GM20431 (cell line): ENCODE results near the gene PRKAR2B.

Source experiments
- in situ Hi-C: fragments of 300-500 bp; cut with MseI, MboI; formaldehyde crosslinking; loops from one replicate; pipeline ENCODE4 v1.15.0; 2020; ENCODE audit warnings: low sequenced_read_pairs; ENCODE audit not compliant: unreplicated experiment

The PRKAR2B gene

DNA sequence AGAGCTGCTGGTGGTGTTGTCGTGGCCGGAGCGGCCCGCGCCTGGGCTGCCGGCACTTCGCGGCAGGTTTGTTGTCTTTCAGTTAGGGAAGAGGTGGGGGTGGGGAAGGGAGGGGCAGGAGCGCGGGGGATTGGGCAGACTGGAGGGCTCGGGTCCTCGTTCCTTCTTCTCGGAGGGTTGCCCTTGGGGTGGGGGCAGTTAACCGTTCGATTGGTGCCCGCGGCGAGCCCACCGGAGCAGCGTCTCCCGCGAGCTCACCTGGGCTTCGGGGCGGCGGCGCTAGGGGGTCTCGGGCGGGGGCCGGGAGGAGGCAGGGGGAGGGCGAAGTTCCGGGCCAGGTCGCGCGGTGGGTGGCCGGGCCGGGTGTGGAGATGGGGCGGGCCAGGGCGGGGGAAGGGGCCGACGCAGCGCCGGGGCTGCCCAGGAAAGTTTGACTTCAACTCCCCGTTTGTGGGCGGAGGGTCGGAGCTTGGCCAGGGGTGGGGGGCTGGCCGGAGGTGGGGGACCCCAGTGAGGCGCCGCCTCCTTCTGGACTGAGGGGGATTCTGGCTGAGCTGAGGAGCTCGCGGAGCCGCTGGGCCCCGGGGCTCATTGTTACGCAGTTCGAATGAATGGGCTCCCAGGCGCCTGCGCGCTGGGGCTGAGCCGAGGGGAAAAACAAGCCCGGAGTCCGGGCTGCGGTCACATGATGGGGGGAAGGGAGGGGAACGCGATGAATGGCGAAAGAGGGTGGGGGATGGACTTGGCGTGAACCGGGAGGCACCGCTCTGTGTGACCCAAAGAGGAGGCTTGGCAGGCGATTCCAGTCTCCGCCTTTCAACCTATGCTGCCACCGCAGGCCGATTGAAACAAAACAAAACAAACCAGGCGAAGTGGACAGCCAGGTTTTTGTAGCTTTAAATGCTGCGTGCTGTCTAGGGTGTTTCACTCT is 124.9 kb downstream of the PRKAR2B start:
- in situ Hi-C loops: no loop called here

DNA sequence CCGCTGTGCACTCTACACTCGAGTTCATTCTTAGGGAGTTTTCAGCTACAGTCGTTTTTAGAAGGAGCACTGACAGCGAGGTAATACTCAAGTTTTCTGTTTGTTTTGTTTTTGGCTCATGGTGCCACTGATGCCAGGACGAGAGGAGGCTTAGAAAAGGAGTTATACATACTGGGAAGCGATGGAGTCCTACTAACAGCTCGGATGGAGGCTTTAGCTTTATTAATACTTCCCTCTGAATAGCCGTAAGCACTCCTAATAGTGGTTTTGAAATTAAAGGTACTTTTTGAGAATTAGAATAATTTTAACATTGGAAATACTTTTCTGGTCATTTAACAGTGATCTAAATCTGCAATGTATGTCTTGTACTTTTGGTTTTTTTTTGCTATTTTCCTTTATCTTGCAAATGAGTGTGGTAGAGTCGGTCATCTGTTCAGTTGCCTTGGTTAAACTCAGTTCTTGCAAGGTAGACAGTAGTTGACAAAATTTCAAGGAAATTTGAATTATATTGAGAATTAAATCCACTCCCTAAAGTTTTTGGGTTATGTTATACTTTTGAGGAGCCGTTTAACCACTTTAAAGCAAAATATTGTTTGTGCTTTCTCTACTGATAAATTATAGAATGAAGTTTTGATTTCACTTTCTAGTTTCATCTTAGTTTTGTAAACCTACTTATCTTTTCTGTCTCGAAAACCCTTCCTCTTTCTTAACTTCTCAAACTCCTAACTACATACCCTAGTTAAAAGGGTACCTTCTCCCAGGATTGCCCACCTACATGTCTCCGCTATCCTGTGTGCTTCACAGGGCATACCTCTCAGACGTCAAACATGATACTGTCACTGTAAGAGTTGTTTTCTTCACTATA is 125.8 kb downstream of the PRKAR2B start:
- in situ Hi-C loops: no loop called here

DNA sequence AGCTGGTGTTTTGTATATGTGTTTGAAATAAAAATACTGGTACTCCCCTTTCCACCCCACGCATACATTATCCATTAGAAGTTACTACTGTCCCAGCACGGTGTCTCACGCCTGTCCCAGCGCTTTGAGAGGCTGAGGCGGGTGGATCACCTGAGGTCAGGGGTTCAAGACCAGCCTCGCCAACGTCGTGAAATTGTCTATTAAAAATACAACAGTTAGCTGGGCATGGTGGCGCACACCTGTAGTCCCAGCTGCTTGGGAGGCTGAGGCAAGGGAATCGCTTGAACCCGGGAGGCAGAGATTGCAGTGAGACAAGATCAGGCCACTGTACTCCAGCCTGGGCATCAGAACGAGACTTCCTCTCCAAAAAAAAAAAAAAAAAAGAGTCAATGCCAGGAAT is 127.0 kb downstream of the PRKAR2B start:
- in situ Hi-C loops: no loop called here

DNA sequence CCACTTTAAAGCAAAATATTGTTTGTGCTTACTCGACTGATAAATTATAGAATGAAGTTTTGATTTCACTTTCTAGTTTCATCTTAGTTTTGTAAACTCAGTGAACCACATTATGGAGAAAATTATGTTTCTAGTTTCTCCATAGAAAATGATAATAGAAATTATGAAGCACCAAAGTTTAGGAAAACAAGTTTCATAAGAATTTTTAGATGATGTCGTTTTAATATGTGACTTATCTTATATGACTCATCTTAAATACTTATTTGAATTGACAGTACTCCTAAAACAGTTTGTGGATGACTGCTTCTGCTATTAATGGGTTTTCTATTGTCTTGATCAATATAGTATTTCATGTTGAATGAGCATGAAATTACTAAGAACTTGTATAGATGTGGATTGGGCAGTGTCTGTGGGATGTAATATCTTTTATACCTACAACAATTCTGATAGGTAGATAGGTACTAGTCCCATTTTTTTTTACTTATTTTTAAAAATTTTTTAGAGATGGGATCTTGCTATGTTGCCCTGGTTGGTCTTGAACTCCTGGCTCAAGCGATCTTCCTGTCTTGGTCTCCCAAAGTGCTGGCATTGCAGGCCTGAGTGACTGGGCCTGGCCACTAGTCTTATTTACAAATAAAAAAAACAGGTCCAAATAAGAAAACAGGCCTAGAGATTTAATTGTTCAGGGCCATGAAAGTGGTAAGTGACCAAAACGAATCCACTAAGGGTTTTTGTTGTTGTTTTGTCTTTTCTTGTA is 127.9 kb downstream of the PRKAR2B start:
- in situ Hi-C loops: no loop called here

DNA sequence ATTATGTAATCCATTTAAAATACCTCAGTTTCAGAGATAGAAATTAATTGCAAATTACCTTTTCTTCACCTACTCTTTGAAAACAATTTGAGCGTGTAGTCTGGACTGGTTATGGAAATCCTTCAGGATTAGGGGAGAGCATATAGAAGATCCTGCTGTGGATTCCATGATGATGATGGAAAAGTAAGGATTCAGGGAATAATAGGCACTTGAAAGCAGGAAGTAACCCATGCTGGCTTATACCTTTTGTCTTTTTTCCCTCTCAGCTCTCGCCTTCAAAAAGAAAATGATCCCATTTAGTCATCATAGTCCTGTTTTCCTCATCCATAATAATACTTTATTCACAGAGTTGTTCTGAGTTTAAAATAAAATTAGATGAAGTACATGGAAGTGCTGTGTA is 128.7 kb downstream of the PRKAR2B start:
- in situ Hi-C loops: no loop called here

DNA sequence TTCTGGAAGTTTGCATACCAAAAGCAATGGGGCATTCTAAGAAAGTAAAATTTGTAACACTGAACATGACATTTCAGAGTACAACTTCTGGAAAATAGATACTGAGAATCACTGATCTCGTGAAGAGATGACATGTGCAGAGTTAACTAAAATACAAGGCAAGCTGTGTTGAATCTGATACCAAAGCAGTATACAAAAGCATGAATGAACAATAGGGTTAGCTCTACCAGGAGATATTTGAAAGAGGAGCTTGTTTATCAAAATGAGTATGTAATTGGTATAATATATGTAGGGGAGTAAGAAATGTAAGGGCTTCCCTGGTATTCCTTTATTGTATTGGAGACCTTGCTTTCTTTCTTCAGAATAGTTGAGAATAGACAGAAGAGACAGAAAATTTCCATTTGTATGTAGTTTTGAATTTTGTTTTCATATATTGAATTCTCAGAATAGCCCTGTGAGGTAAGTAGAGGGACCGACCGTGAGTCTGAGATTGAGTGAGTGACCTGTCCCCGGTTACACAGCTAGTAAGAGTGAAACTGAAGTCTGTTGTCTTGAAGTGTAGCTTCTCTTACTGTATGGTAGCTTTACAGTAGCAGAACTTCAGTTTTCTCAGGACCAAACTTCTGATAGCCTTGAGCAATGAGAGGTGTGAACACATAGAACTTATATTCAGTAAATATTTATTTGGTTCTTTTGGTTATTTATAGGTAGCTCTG is 129.3 kb downstream of the PRKAR2B start:
- in situ Hi-C loops: no loop called here

DNA sequence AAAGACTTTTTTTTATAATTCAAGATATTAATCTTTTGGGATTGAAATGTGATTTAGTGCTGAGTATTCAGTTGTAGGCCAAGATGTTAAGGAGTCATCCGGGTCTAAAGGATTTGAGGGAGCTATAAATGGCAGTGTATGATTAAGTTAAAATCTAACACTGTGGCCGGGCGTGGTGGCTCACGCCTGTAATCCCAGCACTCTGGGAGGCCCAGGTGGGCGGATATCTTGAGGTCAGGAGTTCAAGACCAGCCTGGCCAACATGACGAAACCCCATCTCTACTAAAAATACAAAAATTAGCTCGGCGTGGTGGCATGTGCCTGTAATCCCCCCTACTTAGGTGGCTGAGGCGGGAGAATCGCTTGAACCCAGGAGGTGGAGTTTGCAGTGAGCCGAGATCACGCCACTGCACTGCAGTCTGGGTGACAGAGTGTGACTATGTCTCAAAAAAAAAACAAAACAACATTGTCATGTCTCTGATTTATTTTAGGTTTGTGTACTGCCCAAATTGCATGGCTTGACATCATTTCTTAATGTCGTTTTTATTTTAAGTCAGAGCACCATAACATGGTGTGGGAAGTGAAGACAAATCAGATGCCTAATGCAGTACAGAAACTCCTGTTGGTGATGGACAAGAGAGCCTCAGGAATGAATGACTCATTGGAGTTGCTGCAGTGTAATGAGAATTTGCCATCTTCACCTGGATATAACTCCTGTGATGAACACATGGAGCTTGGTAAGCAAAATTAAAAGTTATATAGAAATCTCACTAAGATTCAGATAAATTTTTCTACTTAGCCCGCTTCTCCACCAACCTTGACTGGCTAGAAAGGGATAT is 135.0 kb downstream of the PRKAR2B start:
- in situ Hi-C loops: no loop called here

DNA sequence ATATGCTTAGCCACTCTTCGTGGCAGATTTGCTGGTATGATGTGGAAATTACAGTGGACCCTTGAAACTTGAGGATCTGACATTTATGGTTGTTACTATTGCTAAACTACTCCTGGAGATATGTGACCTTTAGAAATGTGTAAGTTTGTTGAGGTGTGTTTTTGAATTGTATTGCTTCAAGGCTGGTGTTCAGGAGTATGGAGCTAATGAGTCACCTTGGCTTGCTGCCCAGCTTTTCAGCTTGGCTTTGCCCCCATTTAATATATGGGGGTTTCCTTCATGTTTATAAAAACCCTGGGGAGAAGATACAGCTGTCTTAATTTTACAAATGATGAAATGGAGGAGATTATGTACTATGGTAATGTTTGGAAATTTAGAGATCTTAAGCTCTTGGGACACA is 135.9 kb downstream of the PRKAR2B start:
- in situ Hi-C loops: no loop called here

DNA sequence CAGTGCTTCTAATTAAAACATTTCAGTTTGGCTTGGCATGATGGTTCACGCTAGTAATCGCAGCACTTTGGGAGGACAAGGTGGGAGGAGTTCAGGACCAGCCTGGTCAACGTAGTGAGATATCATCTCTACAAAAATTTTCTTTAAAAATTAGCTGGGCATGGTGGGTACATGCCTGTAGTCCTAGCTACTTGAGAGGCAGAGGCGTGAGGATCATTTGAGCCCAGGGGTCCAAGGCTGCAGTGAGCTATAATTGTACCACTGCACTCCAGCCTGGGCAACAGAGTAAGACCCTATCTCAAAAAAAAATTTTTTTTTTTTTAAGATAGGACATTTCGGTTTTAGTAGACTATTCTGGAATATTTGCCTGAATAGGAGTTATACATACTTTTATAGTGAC is 136.7 kb downstream of the PRKAR2B start:
- in situ Hi-C loops: no loop called here

DNA sequence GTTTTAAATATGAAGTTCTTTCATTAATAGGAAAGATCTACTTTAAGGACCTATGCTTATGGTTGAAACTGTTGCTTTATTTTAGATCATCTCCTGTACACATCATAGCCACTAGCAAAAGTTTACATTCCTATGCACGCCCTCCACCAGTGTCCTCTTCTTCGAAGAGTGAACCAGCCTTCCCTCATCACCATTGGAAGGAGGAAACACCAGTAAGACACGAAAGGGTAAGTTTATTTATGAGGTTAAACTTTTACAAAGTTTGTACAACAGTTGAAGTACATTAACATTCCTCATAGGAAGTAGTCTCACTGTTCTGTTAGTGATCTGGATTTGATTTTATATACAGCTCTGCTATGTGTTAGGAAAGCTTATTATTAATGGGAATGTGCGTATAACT is 141.2 kb downstream of the PRKAR2B start:
- in situ Hi-C loops: no loop called here

DNA sequence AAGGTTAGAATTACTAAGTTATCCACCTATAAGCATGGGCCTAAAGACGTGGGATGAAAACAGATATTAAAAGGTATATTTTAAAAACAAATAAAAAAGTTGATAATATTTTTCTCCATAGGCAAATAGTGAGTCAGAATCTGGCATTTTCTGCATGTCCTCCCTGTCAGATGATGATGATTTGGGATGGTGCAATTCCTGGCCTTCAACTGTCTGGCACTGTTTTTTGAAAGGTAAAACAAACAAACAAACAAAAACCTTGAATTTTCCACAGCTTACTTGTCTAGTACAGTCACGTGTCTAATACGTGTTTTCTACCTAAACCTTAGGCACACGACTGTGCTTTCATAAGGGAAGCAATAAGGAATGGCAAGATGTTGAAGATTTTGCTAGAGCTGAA is 141.7 kb downstream of the PRKAR2B start:
- in situ Hi-C loops: no loop called here

DNA sequence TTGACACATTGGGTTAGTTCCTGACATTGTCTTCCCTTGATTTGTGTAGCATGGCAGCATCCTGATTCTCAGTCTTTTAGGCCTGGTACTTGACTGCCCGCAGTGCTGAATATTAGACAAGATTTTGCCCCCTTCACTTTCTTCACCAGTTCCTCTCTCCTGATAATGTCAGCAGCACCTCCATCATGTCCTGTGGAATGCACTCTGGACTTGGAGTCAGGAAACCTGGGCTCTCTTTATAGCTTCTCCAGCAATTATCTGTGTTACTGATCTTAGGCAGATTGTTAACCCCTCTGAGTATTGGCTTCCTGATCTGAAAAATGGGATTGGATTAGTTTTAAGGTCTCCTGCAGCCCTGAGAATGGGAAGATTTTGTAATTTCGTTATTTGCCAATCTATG is 143.3 kb downstream of the PRKAR2B start:
- in situ Hi-C loops: no loop called here

DNA sequence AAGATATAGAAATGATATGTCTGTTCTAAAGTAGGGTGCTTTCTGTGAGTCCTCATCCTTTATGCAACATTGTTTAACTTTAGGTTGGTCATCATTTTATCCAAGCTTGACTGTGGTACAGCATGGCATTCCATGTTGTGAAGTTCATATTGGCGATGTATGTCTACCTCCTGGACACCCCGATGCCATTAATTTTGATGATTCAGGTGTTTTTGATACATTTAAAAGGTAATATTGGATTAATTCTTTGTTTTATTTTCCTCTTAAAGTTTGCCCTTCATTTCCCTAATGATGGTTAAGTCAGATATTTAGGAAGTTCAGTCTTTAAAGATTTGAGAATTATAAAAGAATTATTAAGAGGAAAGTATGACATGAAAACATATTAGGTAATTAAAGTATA is 145.6 kb downstream of the PRKAR2B start:
- in situ Hi-C loops: no loop called here

DNA sequence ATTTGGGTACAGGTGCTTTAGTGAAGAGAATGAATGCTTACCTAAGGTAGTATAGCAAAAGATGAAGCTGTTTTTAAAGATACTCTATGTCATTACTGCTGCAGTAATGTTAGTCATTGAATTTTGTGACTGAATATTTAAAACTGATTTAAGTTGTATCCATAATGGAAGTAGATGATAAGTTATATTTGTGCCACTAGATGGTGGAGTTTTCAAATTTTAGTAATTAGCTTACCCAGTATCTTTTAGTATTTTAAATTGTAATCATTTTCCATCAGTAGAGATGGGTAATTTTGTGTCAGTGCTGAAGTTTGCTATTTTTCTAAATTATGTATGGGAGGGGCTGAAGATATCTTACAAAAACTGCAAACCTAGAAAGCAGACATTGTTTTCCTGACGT is 149.5 kb downstream of the PRKAR2B start:
- in situ Hi-C loops: no loop called here

DNA sequence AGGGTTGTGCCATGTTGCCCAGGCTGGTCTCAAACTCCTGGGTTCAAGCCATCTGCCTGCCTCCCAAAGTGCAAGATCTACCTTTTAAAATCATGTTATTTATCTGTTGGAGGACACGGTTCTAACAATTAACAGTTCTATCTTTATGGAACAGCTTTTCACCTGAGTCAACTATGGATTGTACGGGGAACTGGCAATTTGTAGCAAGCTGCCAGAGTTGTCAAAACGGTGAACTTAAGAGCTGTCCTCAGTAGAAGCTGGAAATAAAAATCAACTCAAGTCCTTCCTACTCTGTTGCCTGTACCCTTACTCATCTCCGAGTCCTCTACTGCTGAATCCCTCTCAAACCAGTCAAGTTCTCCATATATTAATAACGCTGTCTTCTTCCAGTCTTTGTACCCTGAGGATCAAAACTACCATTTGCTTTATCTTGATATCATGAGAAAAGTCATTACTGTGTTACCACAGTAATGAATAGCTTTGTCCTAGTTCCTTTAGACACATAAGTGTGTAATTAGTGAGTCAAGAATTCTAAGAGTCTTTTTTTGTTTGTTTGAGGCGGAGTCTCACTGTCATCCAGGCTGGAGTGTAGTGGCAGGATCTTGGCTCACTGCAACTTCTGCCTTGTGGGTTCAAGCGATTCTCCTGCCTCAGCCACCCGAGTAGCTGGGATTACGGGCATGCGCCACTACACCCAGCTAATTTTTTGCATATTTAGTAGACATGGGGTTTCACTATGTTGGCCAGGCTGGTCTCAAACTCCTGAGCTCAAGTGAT is 152.5 kb downstream of the PRKAR2B start:
- in situ Hi-C loops: no loop called here

DNA sequence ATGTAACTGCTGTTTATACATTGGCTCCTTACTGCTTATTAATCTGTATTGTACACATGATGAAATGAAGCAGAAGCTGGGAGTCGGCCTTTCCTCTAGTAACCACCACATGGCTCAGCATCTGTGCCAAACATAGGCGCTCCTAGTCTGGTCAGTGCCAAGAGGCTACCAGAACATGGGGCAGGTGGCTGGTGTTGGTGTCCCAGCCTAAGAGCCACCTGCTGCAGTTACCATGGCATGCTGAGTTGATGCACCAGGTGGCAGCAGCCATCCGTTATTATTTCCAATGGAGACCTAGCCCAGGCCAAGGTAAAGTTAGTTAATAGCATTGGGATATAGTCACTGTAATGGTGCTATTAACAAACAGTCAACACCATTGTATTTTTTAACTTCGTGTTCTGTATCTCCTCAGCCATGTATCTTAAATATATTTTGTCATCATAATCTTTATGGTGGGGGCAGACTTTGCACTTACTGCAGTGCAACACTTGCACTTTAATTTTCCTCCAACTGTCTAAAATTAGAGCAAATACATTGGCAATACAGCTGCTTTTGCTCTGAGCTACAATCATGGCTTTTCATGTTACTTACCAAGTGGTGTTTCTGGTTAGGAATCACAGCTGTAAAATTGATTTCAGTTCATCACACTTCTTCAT is 157.4 kb downstream of the PRKAR2B start:
- in situ Hi-C loops: no loop called here

DNA sequence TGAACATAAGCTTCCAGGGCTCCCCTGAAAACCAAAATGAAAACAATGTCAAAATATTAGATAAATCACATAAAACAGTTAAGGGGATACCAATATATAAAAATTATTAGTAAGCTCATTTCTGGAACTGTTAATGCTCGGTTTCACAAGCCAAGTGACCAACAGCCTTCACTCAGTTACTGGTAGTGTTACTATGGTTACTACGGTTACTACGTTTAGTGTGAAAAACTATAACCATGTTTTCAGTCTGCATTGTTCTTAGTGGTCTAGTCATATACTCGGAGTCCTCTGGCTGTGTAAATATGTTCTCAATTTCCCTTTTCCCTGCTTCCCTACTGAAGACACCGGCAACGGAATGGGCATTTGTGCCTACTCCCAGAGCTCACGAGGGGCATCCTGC is 159.1 kb downstream of the PRKAR2B start:
- in situ Hi-C loops: no loop called here

DNA sequence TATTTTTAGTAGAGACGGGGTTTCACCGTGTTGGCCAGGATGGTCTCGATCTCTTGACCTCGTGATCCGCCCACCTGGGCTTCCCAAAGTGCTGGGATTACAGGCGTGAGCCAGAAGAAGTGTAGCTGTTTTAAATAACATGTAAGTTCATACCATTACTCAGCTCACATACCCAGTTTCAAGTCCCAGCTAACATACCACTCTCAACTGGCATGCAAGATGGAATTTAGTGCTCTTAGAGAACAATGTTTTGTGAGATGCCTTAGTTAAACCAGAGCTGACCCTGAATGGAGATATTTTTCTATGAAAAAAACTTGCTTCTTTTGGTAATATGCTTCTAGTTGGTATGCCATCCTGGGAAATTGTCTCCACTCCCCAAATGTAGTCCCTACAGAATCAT is 161.6 kb downstream of the PRKAR2B start:
- in situ Hi-C loops: no loop called here
